Esophagus muscularis mucosa (tissue), 4 donors: ENCODE measurements around the gene LOC128125822.

Experiments
- EP300 ChIP-seq: sonication (generic); formaldehyde crosslinking; IDR thresholded peaks from one replicate; pipeline ENCODE4 v1.6.1; 2017; ENCODE audit warnings: antibody characterized with exemption
- POLR2A ChIP-seq: fragments of 450-650 bp; IDR thresholded peaks from one replicate; pipeline ENCODE4 v1.6.1; 2017; ENCODE audit warnings: antibody characterized with exemption, moderate library complexity, mild to moderate bottlenecking, low read depth
- POLR2AphosphoS5 ChIP-seq, 2 donors: sonication (generic); formaldehyde crosslinking; IDR thresholded peaks; one replicate each; pipeline ENCODE4 v1.6.1; 2017; ENCODE audit warnings: antibody characterized with exemption in 2 of 2
- TF ChIP-seq, protein P1 (sequence below), 3 experiments: fragments of 200-600 bp in 2 of 3; fragments of 450-650 bp in 1 of 3; sonication (generic) in 2 of 3; IDR thresholded peaks; one replicate each; pipeline ENCODE4 v1.5.1; 2017 to 2019; ENCODE audit warnings: antibody characterized with exemption in 3 of 3, mild to moderate bottlenecking in 2 of 3, moderate library complexity in 1 of 3

DNA sequence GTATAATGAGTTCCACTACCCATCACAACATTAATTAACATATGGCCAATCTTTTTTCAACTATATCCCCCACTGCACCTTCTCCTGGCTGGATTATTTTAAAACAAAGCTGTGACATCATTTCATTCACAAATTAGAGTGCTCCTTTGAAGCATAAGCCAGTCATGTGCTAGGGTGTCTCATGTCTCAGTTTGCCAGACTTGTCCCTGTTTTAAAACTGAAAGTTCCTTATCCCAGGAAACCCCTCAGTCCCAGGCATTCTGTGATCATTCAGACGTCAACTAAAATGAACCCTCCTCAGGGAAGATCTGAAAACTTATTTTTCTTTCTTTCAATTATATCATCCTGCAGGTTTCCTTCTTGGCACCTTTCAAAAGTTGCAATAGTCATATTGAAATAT lies 29.3 kb upstream of the LOC128125822 start:
- TF ChIP-seq, protein P1, sequence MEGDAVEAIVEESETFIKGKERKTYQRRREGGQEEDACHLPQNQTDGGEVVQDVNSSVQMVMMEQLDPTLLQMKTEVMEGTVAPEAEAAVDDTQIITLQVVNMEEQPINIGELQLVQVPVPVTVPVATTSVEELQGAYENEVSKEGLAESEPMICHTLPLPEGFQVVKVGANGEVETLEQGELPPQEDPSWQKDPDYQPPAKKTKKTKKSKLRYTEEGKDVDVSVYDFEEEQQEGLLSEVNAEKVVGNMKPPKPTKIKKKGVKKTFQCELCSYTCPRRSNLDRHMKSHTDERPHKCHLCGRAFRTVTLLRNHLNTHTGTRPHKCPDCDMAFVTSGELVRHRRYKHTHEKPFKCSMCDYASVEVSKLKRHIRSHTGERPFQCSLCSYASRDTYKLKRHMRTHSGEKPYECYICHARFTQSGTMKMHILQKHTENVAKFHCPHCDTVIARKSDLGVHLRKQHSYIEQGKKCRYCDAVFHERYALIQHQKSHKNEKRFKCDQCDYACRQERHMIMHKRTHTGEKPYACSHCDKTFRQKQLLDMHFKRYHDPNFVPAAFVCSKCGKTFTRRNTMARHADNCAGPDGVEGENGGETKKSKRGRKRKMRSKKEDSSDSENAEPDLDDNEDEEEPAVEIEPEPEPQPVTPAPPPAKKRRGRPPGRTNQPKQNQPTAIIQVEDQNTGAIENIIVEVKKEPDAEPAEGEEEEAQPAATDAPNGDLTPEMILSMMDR (IDR thresholded peaks at IDR 0.05), result no peak
- TF ChIP-seq POLR2A (no peak), POLR2AphosphoS5 (IDR thresholded peaks at IDR 0.05) (no peak), EP300 (no peak)
